Panc1 (cell line): Measurements from ENCODE around the gene KIRREL3. TPM values are rescaled to one million over a fixed set of nuclear protein-coding genes. Genes with fewer than 3 reads are reported as not detected.

Experiments
- ATAC-seq: fragments of 200-7000 bp; cut with Tn5 transposase; 2 replicates; pipeline ENCODE4 v1.9.1; 2020; ENCODE audit warnings: mild to moderate bottlenecking, moderate library complexity
- BruUV-seq: library from RNA; stranded (reverse); fragments of 400-500 nt; replicated peaks from 2 replicates; lab custom pipeline; 2021; lab: Mats Ljungman, UMichigan
- CTCF ChIA-PET: fragments of 300-600 bp; sonication (Branson Sonifier 250); formaldehyde crosslinking; loops from one replicate; lab custom pipeline; 2022; ENCODE audit warnings: antibody characterized with exemption; lab: Charles Lee
- POLR2A ChIA-PET: fragments of 300-600 bp; sonication (Branson Sonifier 250); formaldehyde crosslinking; loops from one replicate; lab custom pipeline; 2022; ENCODE audit warnings: antibody characterized with exemption; lab: Charles Lee
- DNase-seq: peaks from one replicate; pipeline ENCODE4 v3.0.0-alpha.2; 2010; ENCODE audit warnings: low read depth, low spot score
- H3K27ac ChIP-seq: 2 replicates; pipeline ENCODE4 v1.5.1; 2011; ENCODE audit warnings: mild to moderate bottlenecking, low read length, inconsistent platforms
- H3K27me3 ChIP-seq: fragments of 200-500 bp; sonication (Bioruptor generic); 2 replicates; pipeline ENCODE4 v1.6.0; 2014; ENCODE audit warnings: low read length, inconsistent platforms; ENCODE audit not compliant: control insufficient read depth, insufficient read depth
- H3K36me3 ChIP-seq: fragments of 200-500 bp; sonication (Bioruptor generic); 2 replicates; pipeline ENCODE4 v1.5.1; 2014; ENCODE audit warnings: inconsistent platforms, mild to moderate bottlenecking, low read length, moderate library complexity; ENCODE audit not compliant: control insufficient read depth, insufficient read depth
- H3K4me1 ChIP-seq: 2 replicates; pipeline ENCODE4 v1.5.1; 2011; ENCODE audit warnings: inconsistent platforms, mild to moderate bottlenecking, low read length, moderate library complexity; ENCODE audit not compliant: control insufficient read depth, insufficient read depth
- H3K4me3 ChIP-seq, 2 experiments: 2 replicates each; pipeline ENCODE4 v1.5.1; 2011 to 2012; ENCODE audit warnings: low read depth in 2 of 2, low read length in 2 of 2, mild to moderate bottlenecking in 2 of 2, inconsistent platforms in 1 of 2, moderate library complexity in 1 of 2
- H3K9me3 ChIP-seq: fragments of 200-500 bp; sonication (Bioruptor generic); 2 replicates; pipeline ENCODE4 v1.5.1; 2014; ENCODE audit warnings: low read depth, mild to moderate bottlenecking, inconsistent platforms, low read length, moderate library complexity; ENCODE audit not compliant: control insufficient read depth, insufficient read depth
- POLR2AphosphoS5 ChIP-seq: IDR thresholded peaks from 2 replicates; pipeline ENCODE4 v1.6.1; 2012; ENCODE audit warnings: mild to moderate bottlenecking, low read depth, low read length, moderate library complexity
- SIN3A ChIP-seq: IDR thresholded peaks from 2 replicates; pipeline ENCODE4 v1.6.1; 2012; ENCODE audit warnings: low read depth, mild to moderate bottlenecking, low read length, moderate library complexity, borderline replicate concordance; ENCODE audit not compliant: insufficient read depth
- TCF7L2 ChIP-seq: IDR thresholded peaks from 2 replicates; pipeline ENCODE4 v1.6.1; 2011; ENCODE audit warnings: mild to moderate bottlenecking, low read depth, low read length, inconsistent platforms
- in situ Hi-C: cut with HindIII; loops from 2 replicates; pipeline ENCODE4 v1.10.0; 2016; ENCODE audit warnings: low sequenced_read_pairs, low pct_unique_long_range_greater_than_20kb
- intact Hi-C: fragments of 100-400 bp; cut with micrococcal nuclease; formaldehyde crosslinking; loops from one replicate; pipeline ENCODE4 v1.10.0; 2022; ENCODE audit not compliant: unreplicated experiment
- total RNA-seq: library from RNA; stranded (reverse); gene quantifications from one replicate; pipeline ENCODE4 v1.2.1, GENCODE V29; 2021; ENCODE audit not compliant: unreplicated experiment
- TF ChIP-seq, protein P1 (sequence below), 2 experiments: IDR thresholded peaks; 2 replicates each; pipeline ENCODE4 v1.6.1; 2011 to 2012; ENCODE audit warnings: low read depth in 2 of 2, control low read depth in 1 of 2, low read length in 1 of 2, mild to moderate bottlenecking in 1 of 2, moderate library complexity in 1 of 2; ENCODE audit not compliant: insufficient read depth in 1 of 2
- TF ChIP-seq, protein P2 (sequence below): fragments of 450-650 bp; IDR thresholded peaks from 2 replicates; pipeline ENCODE4 v1.5.1; 2017; ENCODE audit warnings: mild to moderate bottlenecking

The KIRREL3 gene
- total RNA-seq, 1 experiment from 2014 or later = 0.36 TPM

DNA sequence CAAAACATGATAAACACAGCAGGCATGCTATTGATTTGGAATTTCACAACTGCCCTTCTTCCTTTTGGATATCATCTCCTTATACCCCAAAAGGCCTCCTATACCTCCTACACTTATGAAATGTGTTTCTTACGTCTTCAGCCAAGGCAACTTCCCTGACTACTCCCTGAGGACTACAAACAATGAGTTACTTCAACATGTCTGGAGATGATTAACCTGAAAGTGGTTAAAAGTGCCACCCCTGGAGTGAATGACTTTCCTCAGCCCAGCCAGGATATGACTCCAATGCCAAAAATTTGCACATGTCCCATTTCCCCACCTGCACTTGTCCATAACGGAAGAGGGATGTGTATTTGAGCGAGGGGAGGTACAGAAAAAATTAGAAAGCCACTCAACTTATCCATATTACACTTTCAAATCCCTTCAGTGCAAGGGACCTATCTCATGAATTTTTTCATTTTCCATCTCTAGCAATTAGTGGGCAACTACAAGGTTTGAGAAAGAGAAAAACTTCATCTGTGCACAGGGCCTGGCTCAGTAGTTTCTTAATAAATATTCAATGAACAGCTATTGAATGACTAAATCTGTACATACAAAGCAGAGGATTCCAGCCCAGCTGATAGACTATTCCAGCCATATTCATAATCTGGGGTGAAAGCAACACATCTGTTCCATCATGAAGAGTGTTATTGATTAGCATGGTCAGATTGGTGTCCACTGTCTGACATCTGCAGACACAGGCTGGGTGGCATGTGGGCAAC, 36.8 kb downstream of the KIRREL3 start:
- ChIA-PET CTCF (interaction anchor here (0.6 kb wide), 1 partner anchor 608 kb away, joined by 4 read pairs; no protein-coding TSS in a partner anchor), POLR2A (interaction anchor here (0.7 kb wide), 1 partner anchor 107 kb away, joined by 4 read pairs; no protein-coding TSS in a partner anchor)
- no peaks in the 10 kb centered on the region for H3K9me3 ChIP-seq
- no peaks in the 10 kb centered on the region for H3K36me3 ChIP-seq
- no TSS peak for BruUV-seq
- peaks cover 5% of the 10 kb centered on the region; the same call in 1 of the 2 replicates for H3K27me3 ChIP-seq
- TF ChIP-seq, protein P1, sequence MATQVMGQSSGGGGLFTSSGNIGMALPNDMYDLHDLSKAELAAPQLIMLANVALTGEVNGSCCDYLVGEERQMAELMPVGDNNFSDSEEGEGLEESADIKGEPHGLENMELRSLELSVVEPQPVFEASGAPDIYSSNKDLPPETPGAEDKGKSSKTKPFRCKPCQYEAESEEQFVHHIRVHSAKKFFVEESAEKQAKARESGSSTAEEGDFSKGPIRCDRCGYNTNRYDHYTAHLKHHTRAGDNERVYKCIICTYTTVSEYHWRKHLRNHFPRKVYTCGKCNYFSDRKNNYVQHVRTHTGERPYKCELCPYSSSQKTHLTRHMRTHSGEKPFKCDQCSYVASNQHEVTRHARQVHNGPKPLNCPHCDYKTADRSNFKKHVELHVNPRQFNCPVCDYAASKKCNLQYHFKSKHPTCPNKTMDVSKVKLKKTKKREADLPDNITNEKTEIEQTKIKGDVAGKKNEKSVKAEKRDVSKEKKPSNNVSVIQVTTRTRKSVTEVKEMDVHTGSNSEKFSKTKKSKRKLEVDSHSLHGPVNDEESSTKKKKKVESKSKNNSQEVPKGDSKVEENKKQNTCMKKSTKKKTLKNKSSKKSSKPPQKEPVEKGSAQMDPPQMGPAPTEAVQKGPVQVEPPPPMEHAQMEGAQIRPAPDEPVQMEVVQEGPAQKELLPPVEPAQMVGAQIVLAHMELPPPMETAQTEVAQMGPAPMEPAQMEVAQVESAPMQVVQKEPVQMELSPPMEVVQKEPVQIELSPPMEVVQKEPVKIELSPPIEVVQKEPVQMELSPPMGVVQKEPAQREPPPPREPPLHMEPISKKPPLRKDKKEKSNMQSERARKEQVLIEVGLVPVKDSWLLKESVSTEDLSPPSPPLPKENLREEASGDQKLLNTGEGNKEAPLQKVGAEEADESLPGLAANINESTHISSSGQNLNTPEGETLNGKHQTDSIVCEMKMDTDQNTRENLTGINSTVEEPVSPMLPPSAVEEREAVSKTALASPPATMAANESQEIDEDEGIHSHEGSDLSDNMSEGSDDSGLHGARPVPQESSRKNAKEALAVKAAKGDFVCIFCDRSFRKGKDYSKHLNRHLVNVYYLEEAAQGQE (IDR thresholded peaks at IDR 0.05; ENCODE audit: insufficient read depth in 1 of 2, low read depth in 2 of 2, low read length in 1 of 2) = no peak
- no peak for TF ChIP-seq TCF7L2
- TF ChIP-seq POLR2AphosphoS5 = no peak
- no peak for TF ChIP-seq SIN3A
- H3K4me1 ChIP-seq = no peaks in the 10 kb centered on the region
- no peak overlapping the region for H3K27ac ChIP-seq
- ATAC-seq (no peak), DNase-seq (no peak)
- no peak overlapping the region for H3K4me3 ChIP-seq
- in situ Hi-C loops (no loop called here), intact Hi-C loops (no loop called here)

DNA sequence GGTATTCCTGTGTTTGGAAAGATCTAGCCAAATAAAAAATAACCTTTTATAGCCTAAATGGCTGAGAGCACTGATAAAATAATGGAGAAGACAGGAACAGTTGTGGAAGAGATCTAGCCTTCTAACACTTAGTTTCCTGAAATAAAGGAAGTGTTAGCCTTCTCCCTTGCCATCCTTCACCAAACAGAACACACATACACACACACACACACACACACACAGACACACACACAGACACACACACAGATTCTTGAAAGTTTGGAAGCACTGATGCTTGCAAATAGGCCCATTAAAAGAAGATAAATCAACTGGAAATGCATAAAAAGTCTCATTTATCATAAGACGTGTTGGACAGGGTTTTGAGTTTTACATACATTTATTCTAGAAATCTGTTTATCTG, 37.5 kb downstream of the KIRREL3 start:
- Histone ChIP-seq H3K36me3 (no peaks in the 10 kb centered on the region), H3K27me3 (peaks cover 5% of the 10 kb centered on the region; the same call in 1 of the 2 replicates), H3K4me1 (no peaks in the 10 kb centered on the region), H3K4me3 (no peak overlapping the region), H3K27ac (no peak overlapping the region), H3K9me3 (no peaks in the 10 kb centered on the region)
- ChIA-PET CTCF (no interaction called here), POLR2A (no interaction called here)
- TF ChIP-seq TCF7L2 = no peak
- TF ChIP-seq, protein P2, sequence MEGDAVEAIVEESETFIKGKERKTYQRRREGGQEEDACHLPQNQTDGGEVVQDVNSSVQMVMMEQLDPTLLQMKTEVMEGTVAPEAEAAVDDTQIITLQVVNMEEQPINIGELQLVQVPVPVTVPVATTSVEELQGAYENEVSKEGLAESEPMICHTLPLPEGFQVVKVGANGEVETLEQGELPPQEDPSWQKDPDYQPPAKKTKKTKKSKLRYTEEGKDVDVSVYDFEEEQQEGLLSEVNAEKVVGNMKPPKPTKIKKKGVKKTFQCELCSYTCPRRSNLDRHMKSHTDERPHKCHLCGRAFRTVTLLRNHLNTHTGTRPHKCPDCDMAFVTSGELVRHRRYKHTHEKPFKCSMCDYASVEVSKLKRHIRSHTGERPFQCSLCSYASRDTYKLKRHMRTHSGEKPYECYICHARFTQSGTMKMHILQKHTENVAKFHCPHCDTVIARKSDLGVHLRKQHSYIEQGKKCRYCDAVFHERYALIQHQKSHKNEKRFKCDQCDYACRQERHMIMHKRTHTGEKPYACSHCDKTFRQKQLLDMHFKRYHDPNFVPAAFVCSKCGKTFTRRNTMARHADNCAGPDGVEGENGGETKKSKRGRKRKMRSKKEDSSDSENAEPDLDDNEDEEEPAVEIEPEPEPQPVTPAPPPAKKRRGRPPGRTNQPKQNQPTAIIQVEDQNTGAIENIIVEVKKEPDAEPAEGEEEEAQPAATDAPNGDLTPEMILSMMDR = no peak
- TF ChIP-seq, protein P1 (IDR thresholded peaks at IDR 0.05; ENCODE audit: insufficient read depth in 1 of 2, low read depth in 2 of 2, low read length in 1 of 2) = no peak
- TF ChIP-seq SIN3A = no peak
- TF ChIP-seq POLR2AphosphoS5 = no peak
- ATAC-seq (no peak), DNase-seq (no peak)
- in situ Hi-C loops = no loop called here
- BruUV-seq = no TSS peak
- intact Hi-C loops = no loop called here
